PC-3 (cell line): ENCODE results near the gene CLEC4D.

ENCODE experiments used
- CTCF ChIP-seq: fragments of 300-600 bp; sonication (generic); conservative IDR thresholded peaks from 2 replicates; pipeline ENCODE4 v1.5.1; 2017; ENCODE audit warnings: antibody characterized with exemption, low read depth, mild to moderate bottlenecking, low read length
- EZH2 ChIP-seq: fragments of 300-600 bp; sonication (generic); IDR thresholded peaks from one replicate; pipeline ENCODE4 v1.6.1; 2017; ENCODE audit warnings: antibody characterized with exemption, mild to moderate bottlenecking, low read length; ENCODE audit not compliant: unreplicated experiment

GRCh38 chr12:8483079-8483478, 30.2 kb upstream of the CLEC4D start:
- TF ChIP-seq CTCF = no peak
- no peak for TF ChIP-seq EZH2
